Nephron progenitor cell (in vitro differentiated cells): ENCODE data around the gene MCFD2.
"Not testable (repeated sequence)": the region's sequence is repeated elsewhere in the genome, so short reads cannot be mapped to it uniquely, and the experiment has no call there.

Source experiments
- DNase-seq: peaks from one replicate; pipeline ENCODE4 v3.0.0; 2021
- H3K27ac Mint-ChIP-seq: 2 replicates; pipeline ENCODE4 v1.8.0; 2021; ENCODE audit warnings: mild to moderate bottlenecking, moderate library complexity, mixed read lengths
- H3K27me3 Mint-ChIP-seq: 2 replicates; pipeline ENCODE4 v1.8.0; 2021; ENCODE audit warnings: mild to moderate bottlenecking, low read depth, mixed read lengths; ENCODE audit not compliant: poor library complexity
- H3K36me3 Mint-ChIP-seq: 2 replicates; pipeline ENCODE4 v1.8.0; 2021; ENCODE audit warnings: low read depth, mixed read lengths
- H3K4me1 Mint-ChIP-seq: 2 replicates; pipeline ENCODE4 v1.8.0; 2021; ENCODE audit warnings: mixed read lengths
- H3K4me3 Mint-ChIP-seq: 2 replicates; pipeline ENCODE4 v1.8.0; 2021; ENCODE audit warnings: mild to moderate bottlenecking, moderate library complexity, mixed read lengths
- H3K9me3 Mint-ChIP-seq: 2 replicates; pipeline ENCODE4 v1.8.0; 2021; ENCODE audit warnings: mild to moderate bottlenecking, moderate library complexity, mixed read lengths
- CTCF ChIP-seq: fragments of 200-600 bp; sonication (generic); IDR thresholded peaks from 2 replicates; pipeline ENCODE4 v1.5.0; 2021; ENCODE audit warnings: antibody characterized with exemption

MCFD2 gene

GRCh38 chr2:46914578-46915230 is 902 bp downstream of the MCFD2 start:
- TF ChIP-seq CTCF: no peak
- Mint-ChIP-seq H3K9me3 (no peaks in the 10 kb centered on the region), H3K4me1 (peaks cover 47% of the 10 kb centered on the region), H3K27me3 (no peaks in the 10 kb centered on the region), H3K27ac (peak overlapping the region; percentile 73), H3K36me3 (peaks cover 28% of the 10 kb centered on the region), H3K4me3 (peak overlapping the region; percentile 97)
- no peak for DNase-seq

GRCh38 chr2:46913471-46914381 is 1.9 kb downstream of the MCFD2 start:
- no peaks in the 10 kb centered on the region for H3K27me3 Mint-ChIP-seq
- peaks cover 47% of the 10 kb centered on the region for H3K4me1 Mint-ChIP-seq
- peaks cover 33% of the 10 kb centered on the region for H3K36me3 Mint-ChIP-seq
- DNase-seq: no peak
- peak overlapping the region; percentile 97 for H3K4me3 Mint-ChIP-seq
- no peak for TF ChIP-seq CTCF
- H3K9me3 Mint-ChIP-seq: no peaks in the 10 kb centered on the region
- H3K27ac Mint-ChIP-seq: peak overlapping the region; percentile 28

- no peak for TF ChIP-seq CTCF
- Mint-ChIP-seq H3K36me3 (peaks cover 65% of the 10 kb centered on the region), H3K4me1 (peaks cover 20% of the 10 kb centered on the region), H3K4me3 (no peak overlapping the region), H3K27ac (no peak overlapping the region), H3K27me3 (no peaks in the 10 kb centered on the region), H3K9me3 (no peaks in the 10 kb centered on the region)
- DNase-seq: no peak
These were observed 5.7 kb downstream of the MCFD2 start for GRCh38 chr2:46909771-46910419.

GRCh38 chr2:46909150-46909549 is 6.5 kb downstream of the MCFD2 start:
- peaks cover 12% of the 10 kb centered on the region for H3K4me1 Mint-ChIP-seq
- no peak for TF ChIP-seq CTCF
- DNase-seq: no peak
- no peaks in the 10 kb centered on the region for H3K27me3 Mint-ChIP-seq
- H3K36me3 Mint-ChIP-seq: peaks cover 72% of the 10 kb centered on the region
- no peak overlapping the region for H3K4me3 Mint-ChIP-seq
- no peaks in the 10 kb centered on the region for H3K9me3 Mint-ChIP-seq
- H3K27ac Mint-ChIP-seq: no peak overlapping the region

- peaks cover 58% of the 10 kb centered on the region for H3K36me3 Mint-ChIP-seq
- not testable (repeated sequence) for H3K4me1 Mint-ChIP-seq, H3K27me3 Mint-ChIP-seq, DNase-seq, H3K27ac Mint-ChIP-seq, H3K9me3 Mint-ChIP-seq, H3K4me3 Mint-ChIP-seq
These were observed 10.5 kb downstream of the MCFD2 start for GRCh38 chr2:46904908-46905678.

GRCh38 chr2:46902980-46903379 is 12.6 kb downstream of the MCFD2 start:
- DNase-seq, H3K9me3 Mint-ChIP-seq, H3K4me3 Mint-ChIP-seq, H3K27me3 Mint-ChIP-seq, H3K4me1 Mint-ChIP-seq: not testable (repeated sequence)
- H3K27ac Mint-ChIP-seq: peak overlapping the region; percentile 34
- H3K36me3 Mint-ChIP-seq: peaks cover 44% of the 10 kb centered on the region
